SKM-1 (cell line): ENCODE data around the gene AGRN.
"Not testable (repeated sequence)": the region's sequence is repeated elsewhere in the genome, so short reads cannot be mapped to it uniquely, and the experiment has no call there.

Experiments used
- DNase-seq: peaks from one replicate; lab custom pipeline; 2025; ENCODE audit not compliant: unreplicated experiment; lab: John Stamatoyannopoulos, UW

AGRN gene

DNA sequence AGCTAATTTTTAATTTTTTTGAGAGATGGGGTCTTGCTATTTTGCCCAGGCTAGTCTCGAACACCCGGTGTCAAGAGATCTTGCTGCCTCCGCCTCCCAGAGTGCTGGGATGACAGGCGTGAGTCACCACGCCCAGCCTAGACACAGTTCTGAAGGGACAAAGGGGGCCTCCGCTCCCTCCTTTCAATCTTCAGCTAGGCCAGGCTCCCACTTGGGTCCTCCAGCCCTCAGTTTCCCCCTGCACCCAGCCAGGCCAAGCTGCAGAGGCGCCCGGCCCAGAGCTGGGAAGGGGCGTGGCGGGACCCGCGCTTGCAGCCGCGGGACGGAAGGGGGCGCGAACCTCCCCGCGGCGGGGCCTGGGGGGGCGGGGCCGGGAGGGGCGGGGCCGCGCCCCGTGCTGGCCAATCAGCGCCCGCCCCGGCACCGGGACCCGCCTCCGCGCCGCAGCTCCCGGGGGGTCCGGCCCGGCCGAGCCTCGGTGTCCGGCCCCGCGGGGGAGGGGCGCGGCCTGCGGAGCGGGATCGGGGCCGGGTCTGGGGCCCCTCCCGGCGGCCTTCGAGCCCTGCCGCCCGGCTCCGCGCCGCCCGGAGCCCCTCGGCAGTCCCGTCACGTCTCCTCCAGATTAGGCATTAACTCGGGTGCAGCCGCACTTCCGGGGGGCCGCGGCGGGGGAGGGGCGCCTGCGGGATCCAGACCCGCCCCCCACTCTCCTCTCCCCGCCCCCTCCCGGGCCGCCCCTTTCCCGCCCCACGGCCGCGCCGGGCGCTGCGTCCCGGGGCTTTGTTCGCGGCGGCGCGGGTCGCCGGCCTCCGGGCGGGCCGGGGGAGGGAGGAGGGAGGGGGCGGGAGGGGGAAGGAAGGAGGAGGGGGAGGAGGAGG, 559 bp upstream of the AGRN start:
- DNase-seq, result peak; percentile 50

DNA sequence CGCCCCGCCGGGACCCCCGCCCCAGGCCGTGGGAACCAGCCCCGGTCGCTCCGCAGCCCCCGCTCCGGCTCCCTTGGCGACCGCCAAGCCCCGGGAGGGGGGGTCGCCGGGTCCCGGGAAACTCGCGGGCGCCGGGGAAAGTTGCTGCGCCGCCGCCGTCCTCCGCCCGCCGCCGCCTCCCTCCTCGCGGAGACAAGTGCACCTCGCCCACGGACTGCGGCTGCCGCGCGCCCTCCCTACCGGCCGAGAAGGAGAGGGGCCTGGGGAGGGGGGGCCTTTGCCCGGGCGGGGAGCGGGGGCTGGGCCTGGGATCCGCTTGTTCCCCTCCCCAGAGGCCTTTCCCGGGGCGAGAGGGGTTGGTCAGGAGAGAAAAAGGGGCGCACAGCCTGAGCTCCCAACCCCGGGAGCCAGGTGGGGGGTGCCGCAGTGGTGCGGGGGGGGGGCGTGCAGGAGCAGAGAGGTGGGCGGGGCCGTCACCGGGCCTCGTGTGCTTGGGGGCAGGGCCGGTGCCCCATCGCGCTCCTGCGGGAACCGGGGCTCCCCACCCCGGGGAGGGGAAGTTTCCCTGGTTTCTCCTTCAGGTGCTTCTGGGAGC, 592 bp downstream of the AGRN start:
- DNase-seq, result no peak

DNA sequence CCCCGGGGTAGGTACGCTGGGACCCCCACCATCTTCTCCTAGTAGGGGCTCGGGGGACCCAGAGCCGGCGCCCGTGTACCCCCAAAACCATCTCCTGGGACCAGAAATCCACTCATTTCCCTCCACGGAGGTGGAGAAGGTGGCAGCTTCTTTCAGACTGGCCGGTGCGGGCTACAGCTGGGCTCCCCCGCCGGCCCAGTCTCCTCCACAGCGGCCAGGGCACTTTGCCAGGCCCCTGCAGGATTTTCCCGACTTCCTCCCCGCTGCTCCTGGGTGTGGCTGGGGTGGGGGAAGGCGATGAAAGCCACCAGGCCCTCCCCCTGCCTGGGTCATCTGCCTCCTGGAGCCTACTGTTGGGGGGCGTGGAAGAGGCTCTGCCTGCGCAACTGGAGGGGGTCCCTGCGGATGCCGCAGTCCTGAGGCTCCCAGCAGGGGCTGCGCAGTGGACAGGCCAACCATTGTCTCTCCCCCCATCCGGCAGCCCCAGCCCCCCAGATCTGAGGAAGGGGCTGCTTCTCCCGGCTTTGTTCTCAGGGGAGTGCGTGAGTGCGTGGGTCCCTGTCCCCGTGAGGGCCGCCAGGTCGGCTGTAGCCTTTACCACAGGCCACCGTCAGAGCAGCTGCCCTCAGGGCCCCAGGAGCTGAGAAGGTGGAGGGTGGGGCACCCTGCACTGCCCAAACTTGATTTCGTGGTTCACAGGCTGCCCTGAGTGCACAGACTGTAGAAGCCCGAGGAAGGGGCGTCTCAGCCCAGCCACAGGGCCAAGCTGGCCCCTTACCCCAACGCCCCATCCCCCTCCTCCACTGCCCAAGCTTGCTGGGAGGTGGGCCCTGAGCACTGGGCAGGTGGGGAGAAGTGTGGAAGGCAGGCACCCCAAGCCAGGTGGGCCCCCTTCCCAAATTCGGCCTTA, 1.3 kb downstream of the AGRN start:
- DNase-seq, result no peak

DNA sequence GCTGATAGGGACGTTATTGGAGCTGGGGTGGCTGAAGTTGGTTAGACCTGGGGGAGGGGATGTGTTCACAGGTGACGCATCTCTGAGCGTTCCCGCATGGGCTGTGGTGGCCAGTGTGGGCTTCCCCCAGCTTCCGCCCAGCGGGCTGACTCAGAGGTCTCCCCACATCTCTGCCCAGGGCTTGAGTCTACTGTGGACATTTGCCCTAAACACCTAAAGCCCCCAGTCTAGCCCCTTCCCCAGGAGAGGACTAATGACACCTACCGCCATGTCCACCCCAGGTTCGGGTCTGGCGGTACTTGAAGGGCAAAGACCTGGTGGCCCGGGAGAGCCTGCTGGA, 2.0 kb downstream of the AGRN start:
- DNase-seq, result no peak

DNA sequence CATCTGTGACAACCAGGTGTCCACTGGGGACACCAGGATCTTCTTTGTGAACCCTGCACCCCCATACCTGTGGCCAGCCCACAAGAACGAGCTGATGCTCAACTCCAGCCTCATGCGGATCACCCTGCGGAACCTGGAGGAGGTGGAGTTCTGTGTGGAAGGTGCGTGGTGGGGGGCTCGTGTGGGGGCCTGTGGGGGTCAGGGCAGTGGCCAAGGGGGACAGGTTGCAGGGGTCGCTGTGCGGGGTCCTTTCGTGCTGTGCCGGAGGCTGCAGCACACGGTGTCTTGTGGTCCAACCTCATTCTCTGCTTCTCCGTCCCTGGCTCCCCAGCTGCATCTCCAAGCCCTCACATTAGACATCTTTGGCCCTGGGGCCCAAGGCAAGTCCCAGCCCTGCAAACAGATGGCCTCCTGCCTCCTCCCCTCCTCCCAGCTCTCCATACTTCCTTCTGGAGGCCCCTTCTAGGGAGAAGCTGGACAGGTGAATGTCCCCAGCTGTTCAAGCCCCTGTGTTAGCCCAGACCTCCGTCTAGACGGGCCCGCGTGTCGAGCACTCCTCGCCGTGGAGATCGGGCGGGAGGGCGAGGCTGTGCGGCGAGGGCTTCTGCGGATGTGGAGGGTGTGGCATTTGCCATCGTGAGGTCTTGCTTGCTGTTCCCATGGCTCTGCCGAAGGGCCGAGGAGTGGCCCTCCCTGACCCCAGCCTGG, 2.5 kb downstream of the AGRN start:
- no peak for DNase-seq

DNA sequence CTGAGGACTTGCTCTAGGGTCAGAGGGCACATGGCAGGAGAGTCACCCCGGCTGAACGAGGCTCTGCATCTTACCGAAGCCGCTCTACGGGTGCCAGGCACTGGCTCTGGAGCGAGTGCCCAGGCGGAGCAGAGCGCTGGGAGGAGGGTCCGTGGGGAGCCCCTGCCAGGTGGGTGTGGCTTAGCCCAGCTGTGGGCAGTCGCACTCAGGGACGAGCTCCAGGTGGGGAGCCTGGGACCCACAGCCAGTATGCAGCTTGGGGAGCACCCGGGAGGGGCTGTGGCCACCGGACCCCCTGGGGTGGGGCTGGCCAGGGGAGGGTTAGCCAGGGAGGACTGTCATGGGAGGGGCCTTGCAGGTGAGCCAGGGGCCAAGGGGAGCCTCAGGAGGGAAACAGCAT, 3.8 kb downstream of the AGRN start:
- DNase-seq, result no peak

DNA sequence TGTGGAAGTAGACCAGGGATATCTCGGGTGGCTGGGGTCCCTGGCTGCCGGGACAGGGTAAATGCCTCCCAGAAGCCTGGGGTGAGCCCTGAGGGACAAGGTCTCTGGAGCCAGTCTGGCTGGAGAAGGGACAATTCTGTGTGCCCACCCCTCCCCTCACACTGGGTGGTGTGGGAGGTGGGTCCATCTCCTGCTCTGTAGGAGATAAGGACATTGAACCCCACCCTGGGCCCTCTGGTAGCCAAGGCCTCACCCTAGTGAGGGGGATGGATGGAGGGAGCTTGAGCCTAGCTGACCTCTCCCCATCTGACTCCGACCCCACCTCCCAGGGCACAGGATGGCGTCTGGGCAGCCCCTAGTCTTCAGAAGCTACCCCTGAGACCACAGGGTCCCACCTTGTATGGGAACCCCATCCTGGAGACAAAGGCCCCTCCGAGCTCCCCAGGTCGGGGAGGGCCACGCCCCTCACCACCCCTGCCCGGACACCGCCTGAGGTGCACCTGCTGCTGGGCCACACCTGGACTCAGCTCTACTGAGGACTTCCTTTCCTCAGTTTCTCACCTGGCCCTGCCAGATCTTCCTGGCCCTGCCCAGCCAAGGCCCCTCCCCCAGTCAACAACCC, 4.3 kb downstream of the AGRN start:
- no peak for DNase-seq

DNA sequence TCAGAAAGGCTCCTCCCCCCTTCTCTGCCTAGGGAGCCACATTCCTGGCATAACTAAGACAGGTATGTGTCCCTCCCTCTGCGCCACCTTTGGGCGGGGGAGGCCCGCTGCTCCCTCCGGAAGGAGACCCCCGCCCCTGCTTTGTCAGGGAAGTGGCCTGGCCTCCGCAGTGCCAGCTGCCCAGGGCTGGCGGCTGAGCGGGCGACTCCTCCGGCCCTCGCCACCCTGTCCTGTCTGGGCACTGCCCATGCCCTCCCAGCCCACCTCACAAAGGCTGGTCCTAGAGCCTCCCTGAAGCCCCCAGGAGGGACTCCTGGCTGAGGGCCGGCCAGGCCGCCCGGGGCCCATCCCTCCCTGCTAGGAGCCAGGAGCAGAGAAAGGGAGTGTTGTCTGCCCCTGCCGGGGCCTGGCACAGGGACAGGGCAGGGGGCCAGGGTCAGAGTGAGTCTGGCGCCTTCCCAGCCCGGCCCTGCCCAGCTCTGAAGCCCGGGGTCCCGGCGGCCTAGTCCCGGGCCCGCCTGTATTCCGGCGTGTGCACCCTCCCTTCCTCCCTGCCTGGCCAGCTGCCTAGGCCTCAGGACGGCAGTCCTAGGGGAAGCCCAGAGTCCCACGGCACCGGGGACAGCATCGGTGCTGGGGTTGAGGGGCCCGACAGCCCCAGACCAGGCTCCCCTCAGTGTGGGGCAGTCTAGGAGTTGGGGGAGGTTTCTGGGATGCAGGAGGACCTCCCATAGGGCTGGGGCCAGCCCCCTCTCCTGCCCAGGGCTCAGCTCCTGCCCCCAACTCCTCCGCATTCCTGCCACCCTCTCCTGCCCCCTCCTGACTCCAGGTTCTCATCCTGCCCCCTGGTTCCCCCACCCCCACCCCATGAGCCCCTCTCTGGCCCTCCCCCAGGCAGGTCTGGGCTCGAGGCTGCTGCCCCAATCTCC, 5.1 kb downstream of the AGRN start:
- DNase-seq, result no peak

DNA sequence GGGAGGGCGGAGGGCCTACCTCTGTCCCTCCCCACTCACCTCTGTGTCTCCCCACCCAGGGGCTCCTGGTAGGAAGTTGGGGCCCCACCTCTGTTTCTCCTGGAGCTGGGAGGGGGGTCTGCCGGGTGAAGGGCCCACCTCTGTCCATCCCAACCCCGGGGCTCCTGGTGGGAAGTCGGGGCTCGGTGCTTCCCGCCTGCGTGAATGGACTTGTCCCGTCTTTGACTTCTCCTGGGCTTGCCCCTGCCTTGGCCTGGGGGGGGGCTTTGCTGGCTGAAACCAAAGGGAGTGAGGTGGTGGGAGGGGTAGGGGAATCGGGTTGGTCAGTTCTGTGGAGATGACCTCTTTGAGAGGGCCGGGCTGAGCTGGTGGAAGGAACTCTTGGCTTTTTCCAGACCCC, 5.8 kb downstream of the AGRN start:
- DNase-seq, result no peak

DNA sequence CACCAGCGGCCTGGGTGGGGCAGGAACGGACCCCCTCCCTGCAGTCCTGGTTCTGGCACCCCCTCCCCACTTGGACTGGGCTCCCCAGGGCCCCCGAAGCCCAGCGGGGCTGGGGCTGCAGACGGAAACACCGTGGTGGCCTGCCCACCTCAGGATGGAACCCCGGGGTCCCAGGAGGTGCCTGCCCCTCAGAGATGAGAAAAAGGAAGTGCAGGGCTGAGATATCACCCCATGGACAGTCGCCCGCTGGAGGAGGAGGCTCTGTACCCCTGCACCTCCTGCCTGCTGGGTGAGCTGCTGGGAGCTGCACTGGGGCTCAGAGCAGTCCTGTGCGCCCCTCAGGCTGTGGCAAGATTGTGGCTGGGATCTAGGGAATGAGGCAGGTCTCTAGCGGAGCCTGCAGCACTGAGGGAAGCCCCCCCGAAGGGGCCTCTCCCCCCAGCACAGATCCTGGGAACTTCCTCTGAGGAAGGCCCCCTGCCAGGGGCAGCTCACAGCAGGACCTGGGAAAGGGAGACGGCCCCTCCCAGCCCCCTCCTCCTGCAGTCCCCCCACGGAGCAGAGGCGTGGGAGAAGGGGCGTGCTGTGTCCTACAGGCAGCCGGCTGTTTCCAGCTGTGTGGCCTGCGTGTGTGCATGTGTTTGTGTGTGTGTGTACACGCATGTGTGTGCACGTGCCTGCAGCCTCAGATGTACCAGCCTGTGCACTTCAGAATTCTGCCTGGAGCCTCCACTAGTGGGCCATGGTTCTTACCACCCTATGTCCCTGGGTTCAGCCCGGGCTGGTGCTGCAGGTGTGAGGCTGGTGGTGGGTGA, 6.9 kb downstream of the AGRN start:
- no peak for DNase-seq

DNA sequence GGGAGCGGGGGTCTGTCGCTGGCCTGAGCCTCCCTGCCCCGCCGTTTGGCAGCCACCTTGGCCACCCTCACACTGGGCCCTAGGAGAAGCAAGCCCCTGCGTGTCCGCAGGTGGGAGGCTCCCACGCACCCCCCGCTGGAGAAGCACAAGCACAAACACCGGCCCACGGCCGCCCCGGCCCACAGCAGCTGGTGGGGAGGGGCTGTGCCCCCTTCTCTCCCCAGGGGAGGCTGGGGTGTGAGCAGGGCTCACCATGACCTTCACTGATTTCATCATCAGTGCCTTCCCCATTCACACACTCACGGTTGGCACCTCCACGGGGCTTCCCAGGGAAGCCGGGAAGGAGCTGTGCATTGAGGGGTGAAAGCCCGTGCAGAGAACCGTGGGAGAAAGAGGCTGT, 7.9 kb downstream of the AGRN start:
- no peak for DNase-seq

DNA sequence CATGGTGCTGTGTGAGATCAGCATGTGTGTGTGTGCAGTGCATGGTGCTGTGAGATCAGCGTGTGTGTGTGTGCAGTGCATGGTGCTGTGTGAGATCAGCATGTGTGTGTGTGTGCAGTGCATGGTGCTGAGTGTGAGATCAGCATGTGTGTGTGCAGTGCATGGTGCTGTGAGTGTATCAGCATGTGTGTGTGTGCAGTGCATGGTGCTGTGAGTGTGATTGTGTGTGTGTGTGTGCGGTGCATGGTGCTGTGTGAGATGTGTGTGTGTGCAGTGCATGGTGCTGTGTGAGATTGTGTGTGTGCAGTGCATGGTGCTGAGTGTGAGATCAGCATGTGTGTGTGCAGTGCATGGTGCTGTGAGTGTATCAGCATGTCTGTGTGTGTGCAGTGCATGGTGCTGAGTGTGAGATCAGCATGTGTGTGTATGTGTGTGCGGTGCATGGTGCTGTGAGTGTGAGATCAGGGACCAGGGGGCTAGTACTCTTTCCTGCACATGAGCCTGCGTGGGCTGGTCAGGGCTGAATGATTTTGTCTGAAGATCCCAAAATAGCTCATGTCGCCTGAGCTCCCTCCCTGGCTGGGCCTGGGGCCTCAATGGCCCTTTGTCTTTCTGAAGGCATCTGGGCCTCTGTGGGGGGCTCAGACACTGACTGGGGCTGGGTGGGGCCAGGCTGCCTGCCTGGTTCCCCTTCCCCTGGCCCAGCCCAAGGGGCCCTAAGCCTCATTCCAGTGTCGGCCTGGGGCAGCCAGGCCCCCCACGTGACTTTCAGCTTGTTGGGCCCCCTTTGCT, 11.1 kb downstream of the AGRN start:
- DNase-seq, result not testable (repeated sequence)

DNA sequence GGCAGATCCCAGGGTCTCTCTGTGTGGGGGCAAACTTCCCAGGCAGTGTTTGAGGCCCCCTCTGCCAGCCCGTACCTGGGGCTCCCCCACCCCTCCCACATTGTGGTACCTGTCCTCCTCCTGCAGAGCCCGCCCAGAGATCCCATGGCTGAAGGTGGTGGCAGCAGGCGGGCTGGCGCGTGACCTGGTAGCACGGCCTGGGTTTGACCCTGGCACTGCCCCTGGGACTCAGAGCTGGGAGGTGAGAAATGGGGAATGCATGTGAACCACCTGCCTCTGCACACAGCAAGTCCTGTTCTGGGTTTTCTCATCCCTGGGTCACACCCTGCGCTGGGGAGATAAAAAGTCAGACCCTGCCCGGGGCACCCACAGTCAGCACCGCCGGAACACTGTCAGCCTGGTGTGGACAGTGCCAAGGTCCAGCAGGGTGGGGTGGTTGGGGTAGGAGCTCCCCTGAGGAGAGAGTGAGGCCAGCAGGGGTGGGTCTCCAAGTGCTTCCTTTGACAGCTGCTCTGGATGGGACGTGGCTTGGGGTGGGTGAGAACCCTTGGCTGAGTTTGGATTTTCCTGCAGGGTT, 11.8 kb downstream of the AGRN start:
- DNase-seq, result no peak

DNA sequence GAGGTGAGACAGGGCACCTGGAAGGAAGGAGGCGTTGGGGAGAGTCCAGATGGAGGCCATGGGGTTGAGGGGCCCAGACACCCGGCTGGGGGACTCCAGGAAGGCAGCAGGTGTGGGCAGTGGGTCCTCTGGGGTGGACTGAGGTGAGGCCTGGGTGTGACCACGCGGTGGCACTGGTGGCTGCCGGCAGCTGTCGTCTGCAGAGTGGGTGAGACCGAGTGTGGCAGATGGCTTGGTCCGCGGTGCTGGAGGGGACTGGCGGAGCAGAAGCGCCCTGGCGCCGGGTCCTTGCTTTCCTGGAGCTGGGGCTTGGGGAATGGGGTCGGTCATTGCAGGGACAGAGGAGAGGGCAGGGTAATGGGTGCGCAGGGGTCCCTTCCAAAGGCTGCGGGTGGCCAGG, 12.5 kb downstream of the AGRN start:
- no peak for DNase-seq

DNA sequence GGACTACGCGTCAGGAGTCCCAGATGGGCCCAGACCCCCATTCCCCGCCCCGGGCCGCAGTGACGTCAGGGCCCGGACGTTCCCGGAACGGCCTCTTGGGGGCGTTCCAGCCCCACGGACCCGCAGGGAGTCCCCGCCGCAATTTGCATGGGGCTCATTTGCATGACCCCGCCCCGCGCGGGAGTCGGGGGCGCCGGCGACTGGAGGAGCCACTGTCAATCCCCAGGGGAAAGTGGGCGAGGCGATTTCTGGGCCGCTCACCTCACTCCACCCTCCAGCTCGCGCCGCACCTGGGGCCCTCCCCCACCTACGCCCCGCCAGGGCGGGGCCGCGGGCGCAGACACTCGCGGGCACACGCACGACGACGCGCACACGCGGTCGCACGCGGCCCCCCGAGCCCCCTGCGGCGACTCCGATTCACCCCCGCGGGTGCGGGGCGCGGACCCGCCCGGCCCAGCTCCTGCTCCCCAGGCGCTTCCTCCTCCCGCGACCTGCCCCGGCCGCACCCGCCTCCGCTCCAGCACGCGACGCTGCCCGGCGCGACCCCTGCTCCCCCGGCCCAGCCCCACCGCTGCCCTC, 13.2 kb downstream of the AGRN start:
- DNase-seq, result no peak

DNA sequence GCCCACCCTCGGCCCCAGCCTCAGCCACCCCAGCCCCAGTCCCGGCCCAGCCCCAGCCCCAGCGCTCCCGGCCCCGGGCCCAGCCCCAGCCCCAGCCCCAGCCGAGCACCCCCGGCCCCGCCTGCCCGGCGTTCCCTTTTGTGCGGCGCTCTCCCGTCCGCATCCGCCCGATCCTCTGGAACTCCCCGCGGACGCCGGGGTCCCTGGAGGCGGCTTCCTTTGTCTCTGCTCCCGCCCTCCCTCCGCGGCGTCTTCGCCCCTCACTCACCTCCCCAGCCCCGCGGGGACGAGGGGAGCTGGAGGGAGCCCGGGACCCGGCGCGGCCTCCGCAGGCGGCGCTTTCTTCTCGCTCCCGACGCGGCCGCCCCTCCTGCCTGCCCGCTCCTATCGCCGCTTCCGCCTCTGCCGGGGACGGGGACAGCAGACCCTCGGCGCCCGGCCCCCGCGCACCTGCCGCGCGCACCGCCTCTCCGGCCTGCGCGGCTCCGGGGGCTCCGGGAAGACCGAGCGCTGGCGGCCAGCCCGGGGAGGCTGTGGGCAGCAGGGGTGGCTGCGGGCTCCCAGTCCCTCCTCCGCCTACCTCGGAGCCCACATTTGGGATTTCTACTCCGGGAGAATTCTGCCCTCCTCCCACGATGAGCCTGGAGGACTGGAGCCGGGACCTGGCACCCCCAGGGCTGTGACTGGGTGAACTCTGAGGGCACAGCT, 14.0 kb downstream of the AGRN start:
- no peak for DNase-seq

DNA sequence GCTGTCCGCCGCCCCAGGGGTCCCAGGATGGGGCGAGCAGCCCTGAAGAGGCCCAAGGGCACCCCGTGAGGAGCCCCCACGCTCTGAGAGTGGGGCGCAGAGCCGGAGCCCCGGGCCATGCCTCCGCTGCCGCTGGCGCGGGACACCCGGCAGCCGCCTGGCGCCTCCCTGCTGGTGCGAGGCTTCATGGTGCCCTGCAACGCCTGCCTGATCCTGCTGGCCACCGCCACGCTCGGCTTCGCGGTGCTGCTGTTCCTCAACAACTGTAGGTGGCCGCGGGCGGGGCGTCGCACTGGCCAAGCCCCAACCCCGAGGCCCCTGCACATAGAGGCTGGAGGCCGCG, 14.5 kb downstream of the AGRN start:
- no peak for DNase-seq
